ACHN (cell line): ENCODE data around the gene PLEKHH2.

Source experiments
- DNase-seq: peaks from one replicate; pipeline ENCODE4 v3.0.0-alpha.2; 2015
- in situ Hi-C: cut with HindIII; loops from 2 replicates; pipeline ENCODE4 v1.10.0; 2017; ENCODE audit warnings: low sequenced_read_pairs, low pct_ligation_motif_present, low pct_unique_long_range_greater_than_20kb

Gene PLEKHH2

GRCh38 chr2:43738257-43738656, 101.2 kb downstream of the PLEKHH2 start:
- no peak for DNase-seq
- in situ Hi-C loops, result no loop called here

- in situ Hi-C loops, result no loop called here
- DNase-seq, result peak; percentile 40
These were observed 106.6 kb downstream of the PLEKHH2 start for GRCh38 chr2:43743706-43744105.

- DNase-seq, result peak; percentile 89
These were observed 108.4 kb downstream of the PLEKHH2 start for GRCh38 chr2:43745457-43745856.

GRCh38 chr2:43748333-43748732, 111.3 kb downstream of the PLEKHH2 start:
- no peak for DNase-seq
- in situ Hi-C loops, result no loop called here

More at GRCh38 chr2:43745457-43745856, 108.4 kb downstream of the PLEKHH2 start:
- in situ Hi-C loops, result no loop called here

GRCh38 chr2:43749583-43749982, 112.5 kb downstream of the PLEKHH2 start:
- in situ Hi-C loops, result no loop called here

GRCh38 chr2:43751476-43751990, 114.5 kb downstream of the PLEKHH2 start:
- in situ Hi-C loops, result no loop called here
- DNase-seq, result no peak

More at GRCh38 chr2:43749583-43749982, 112.5 kb downstream of the PLEKHH2 start:
- DNase-seq, result peak; percentile 28

- no peak for DNase-seq
- in situ Hi-C loops, result no loop called here
These were observed 115.2 kb downstream of the PLEKHH2 start for GRCh38 chr2:43752302-43752701.

- DNase-seq, result no peak
- in situ Hi-C loops, result no loop called here
These were observed 117.1 kb downstream of the PLEKHH2 start for GRCh38 chr2:43754180-43754579.

GRCh38 chr2:43758739-43759138, 121.7 kb downstream of the PLEKHH2 start:
- in situ Hi-C loops, result no loop called here

GRCh38 chr2:43759195-43759594, 122.1 kb downstream of the PLEKHH2 start:
- peak; percentile 90 for DNase-seq
- in situ Hi-C loops, result no loop called here

More at GRCh38 chr2:43758739-43759138, 121.7 kb downstream of the PLEKHH2 start:
- DNase-seq, result no peak

GRCh38 chr2:43762286-43762685, 125.2 kb downstream of the PLEKHH2 start:
- in situ Hi-C loops, result no loop called here
- peak; percentile 48 for DNase-seq

GRCh38 chr2:43763091-43763490, 126.0 kb downstream of the PLEKHH2 start:
- in situ Hi-C loops, result no loop called here
- DNase-seq, result peak; percentile 46

- in situ Hi-C loops, result no loop called here
- no peak for DNase-seq
These were observed 127.1 kb downstream of the PLEKHH2 start for GRCh38 chr2:43764086-43764705.

GRCh38 chr2:43766006-43766405, 128.9 kb downstream of the PLEKHH2 start:
- DNase-seq, result peak; percentile 21
- in situ Hi-C loops, result no loop called here

- in situ Hi-C loops, result no loop called here
- peak; percentile 95 for DNase-seq
These were observed 137.0 kb downstream of the PLEKHH2 start, which contains the start of gene DYNC2LI1 for GRCh38 chr2:43773876-43774613. TSS of gene DYNC2LI1 (plus strand) at chr2:43774039. CDS start at chr2:43774139, 100 bp downstream.

- in situ Hi-C loops, result no loop called here
- DNase-seq, result no peak
These were observed 137.6 kb downstream of the PLEKHH2 start for GRCh38 chr2:43774617-43775016.

- DNase-seq, result no peak
- in situ Hi-C loops, result no loop called here
These were observed 139.3 kb downstream of the PLEKHH2 start for GRCh38 chr2:43776324-43776723.

GRCh38 chr2:43777306-43777926, 140.4 kb downstream of the PLEKHH2 start:
- in situ Hi-C loops, result no loop called here
- DNase-seq, result no peak

- DNase-seq, result no peak
- in situ Hi-C loops, result no loop called here
These were observed 141.2 kb downstream of the PLEKHH2 start for GRCh38 chr2:43778233-43778632.
